ENCODE results near the gene BUB1B.
A peak's percentile ranks its signal among the peaks of the same experiment; 100 is the strongest.

BUB1B gene

DNA sequence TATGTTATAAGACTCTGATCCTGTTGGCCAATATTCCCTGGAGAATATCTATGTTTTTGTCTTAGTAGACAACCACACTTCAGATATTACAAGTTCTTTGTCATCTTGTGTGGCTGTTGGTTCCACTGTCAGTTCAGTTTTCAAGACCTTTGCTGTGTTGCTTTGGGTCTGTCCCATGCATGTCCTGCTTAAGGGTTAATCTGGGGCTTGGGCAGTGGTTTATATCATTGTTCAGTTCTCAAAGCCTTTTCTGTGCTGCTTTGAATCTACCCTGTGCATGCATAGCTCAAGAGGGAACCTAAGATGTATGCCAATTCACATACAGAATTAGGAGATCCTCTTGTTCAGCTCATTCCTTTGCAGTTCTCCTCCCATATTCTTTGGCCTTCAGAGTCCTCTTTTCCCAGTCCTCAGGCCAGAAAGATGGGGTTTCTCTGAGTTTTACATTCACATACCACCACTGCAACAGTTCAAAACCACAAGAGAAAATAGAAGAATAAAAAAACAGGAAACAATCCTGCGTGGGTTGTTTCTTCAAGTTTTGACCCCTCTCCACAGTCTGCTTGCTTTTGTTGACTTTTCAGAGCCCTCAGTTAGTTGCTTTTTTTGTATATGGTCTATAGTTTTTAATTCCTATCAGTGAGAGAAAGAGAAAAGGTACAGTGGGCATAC lies 21.6 kb downstream of the BUB1B start:
- no peak for DNase-seq (ENCODE audit: low read depth in 2 of 2)

DNA sequence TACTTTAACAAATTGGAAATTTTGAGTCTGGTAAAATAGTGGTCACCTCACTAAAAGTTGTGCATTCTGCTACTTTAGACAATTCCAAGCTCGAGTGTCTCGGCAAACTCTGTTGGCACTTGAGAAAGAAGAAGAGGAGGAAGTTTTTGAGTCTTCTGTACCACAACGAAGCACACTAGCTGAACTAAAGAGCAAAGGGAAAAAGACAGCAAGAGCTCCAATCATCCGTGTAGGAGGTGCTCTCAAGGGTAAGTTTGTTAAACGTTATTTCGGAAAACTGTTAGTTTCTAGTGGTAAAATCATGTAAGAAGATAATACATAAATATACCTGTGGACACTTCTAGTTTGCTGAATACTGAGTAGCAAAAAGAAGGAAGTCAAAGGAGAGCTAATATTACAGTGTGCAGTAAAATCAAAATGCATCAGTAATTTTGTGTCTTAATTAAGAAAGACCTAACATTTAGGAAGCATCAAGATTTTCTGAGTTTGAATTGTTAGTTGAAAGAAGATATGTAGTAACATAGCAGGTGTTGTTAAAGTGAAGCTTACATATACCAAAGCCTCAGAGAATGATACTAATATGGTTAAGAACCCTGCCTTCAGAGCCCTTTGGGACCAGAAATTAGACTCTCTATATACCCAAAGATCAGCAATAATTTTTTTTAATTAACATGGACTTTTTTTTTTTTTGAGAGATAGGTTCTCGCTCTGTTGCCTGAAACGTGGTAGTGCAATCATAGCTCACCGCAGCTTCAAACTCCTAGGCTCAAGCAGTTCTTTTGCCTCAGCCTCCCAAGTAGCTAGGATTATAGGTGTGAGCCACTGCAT lies 23.0 kb downstream of the BUB1B start:
- DNase-seq (ENCODE audit: low read depth in 2 of 2), result no peak

GRCh38 chr15:40190591-40190990 lies 29.7 kb downstream of the BUB1B start:
- no peak for DNase-seq (ENCODE audit: low read depth in 2 of 2)

- DNase-seq (ENCODE audit: low read depth in 2 of 2), result no peak
Observed at GRCh38 chr15:40192942-40193341, 32.1 kb downstream of the BUB1B start.

DNA sequence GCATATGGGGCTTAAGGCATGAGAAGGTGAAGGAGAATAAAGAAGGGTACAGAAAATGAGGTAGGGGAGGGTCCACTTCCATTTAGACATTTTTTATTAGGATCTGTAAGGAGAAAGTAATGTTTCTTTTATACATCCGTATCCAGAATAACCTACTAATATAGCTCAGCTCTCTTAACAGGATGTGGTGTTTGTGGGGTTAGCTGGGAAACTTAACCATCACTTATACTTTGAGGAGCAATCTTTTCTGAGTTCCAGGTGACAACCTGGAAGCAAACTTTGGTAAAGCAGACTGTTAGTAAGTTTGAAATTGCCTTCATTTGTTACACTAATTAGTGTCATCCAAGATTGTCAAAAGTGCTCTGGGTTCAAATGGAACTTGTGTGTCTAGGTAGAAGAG lies 36.6 kb downstream of the BUB1B start:
- no peak for DNase-seq (ENCODE audit: low read depth in 2 of 2)

- DNase-seq (ENCODE audit: low read depth in 2 of 2), result no peak
Observed at GRCh38 chr15:40198355-40199085, 37.7 kb downstream of the BUB1B start.

DNA sequence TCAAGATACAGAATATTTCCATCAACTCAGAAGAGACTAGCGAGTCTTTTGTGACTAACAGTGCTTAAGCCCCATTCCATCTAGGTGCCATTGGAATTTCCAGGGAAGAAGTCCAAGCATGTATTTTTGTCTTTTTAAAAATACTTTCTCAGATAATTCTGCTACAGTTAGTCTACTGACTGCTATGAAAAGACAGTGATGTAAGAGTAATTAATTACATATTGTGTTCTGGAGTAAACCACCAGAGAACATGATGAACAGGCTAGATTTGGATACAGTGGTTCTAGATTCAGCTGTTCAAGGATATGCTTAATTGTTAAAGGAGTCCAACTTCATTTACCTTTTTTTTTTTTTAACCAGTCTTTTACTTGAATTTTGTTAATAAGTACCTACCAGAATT lies 43.2 kb downstream of the BUB1B start:
- DNase-seq (ENCODE audit: low read depth in 2 of 2), result no peak

- peak in 1 of 2 donors; percentile 34 for DNase-seq (ENCODE audit: low read depth in 2 of 2)
Observed at GRCh38 chr15:40217166-40217824, 56.4 kb downstream of the BUB1B start.

DNA sequence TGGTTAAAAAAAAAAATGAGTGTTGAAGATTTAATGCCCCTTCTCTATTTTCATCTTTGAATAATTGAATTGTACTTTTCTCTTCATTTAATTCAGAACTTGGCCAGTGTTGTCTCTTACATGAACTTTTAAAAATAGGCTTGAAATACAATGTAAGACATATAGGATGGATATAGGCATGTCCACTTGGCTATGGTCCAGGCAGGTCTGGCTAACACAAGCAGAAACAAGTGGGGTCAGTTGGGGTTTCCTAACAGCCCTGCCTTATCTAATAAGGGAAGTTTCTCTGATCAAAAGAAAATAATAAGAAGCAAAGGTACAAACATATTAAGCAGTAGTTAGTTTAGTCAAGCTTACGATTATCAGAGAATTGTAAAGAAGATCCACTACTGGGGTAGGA lies 58.9 kb downstream of the BUB1B start:
- no peak for DNase-seq (ENCODE audit: low read depth in 2 of 2)

DNA sequence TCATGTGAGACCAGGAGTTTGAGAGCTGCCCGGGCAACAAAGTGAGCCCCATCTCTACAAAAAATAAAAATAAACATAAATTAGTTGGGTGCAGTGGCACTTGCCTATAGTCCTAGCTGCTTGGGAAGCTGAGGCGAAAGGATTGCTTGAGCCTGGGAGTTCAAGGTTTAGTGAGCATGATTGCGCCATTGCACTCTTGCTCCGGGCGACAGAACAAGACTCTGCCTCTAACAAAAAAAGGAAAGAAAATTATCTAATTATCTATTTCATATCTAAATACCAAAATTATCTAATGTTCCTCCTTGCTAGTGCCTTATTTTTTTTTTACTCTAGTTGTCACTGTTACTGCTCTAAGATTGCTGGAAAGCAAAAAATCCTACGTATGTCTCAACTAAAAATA lies 61.3 kb downstream of the BUB1B start:
- no peak for DNase-seq (ENCODE audit: low read depth in 2 of 2)

- DNase-seq (ENCODE audit: low read depth in 2 of 2), result no peak
Observed at GRCh38 chr15:40226736-40227135, 65.9 kb downstream of the BUB1B start.

GRCh38 chr15:40229316-40229715 lies 68.4 kb downstream of the BUB1B start:
- DNase-seq (ENCODE audit: low read depth in 2 of 2), result no peak

- DNase-seq (ENCODE audit: low read depth in 2 of 2), result no peak
Observed at GRCh38 chr15:40229956-40230355, 69.1 kb downstream of the BUB1B start.

DNA sequence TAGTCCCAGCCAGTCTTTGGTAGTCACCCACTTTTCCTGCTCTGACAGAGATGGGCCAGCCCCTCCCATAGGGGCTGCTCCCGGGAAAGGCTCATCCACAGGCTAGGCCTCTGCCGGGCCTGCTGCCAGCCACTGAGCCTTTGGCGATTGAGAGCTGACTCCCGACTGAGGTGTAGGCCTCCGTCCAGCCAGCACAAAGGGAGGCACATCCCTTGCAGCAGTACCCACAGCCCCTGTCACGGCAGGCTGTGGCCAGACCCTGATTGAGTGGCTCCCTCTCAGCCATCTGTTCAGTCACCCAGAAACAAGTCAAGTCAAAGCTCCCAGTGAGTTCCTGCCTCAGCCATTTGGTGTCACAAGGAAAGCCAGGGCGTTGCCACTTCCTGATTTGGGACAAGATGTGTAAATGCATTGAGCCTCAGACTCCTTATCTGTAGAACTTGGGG lies 71.8 kb downstream of the BUB1B start:
- no peak for DNase-seq (ENCODE audit: low read depth in 2 of 2)

DNA sequence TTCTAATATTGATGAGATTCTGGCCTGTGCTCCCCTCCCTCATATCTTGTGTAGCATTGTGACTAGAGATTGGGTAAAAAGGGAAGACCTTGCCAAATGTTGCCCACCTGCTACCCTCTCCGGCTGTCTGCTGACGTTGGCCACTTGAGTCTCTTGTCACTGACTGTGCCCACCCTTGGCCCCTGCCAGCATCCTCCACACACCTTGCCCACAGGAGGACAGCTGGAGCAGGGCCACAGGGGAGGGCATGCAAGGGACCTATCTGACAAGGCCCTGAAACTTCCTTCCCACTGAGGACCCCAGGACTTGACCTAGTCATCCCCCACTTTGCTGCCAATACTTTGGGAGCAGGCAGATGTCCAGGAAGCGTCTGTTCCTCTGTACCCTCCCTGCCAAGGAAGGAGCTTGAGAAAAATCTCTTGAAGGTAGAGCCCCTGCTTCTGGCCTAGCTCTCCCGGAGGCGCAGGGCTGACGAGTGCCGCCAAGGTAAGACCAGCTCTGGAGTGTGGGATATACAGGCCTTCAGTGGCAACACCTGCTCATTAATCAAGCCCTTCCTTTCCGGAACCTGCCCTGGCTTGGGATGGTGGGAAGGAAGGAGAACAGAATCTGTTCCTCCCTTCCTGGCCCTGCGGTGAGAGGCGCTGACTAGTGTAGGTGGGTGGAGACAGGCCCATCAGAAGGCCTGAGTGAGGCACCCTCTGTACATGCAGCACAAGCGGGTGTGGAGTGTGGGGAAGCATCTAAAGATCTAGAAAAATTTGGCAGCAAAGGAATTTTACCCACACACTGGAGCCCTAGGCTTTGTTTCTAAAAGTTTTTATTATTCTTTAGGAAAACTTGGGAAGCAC lies 73.1 kb downstream of the BUB1B start:
- no peak for DNase-seq (ENCODE audit: low read depth in 2 of 2)

- no peak for DNase-seq (ENCODE audit: low read depth in 2 of 2)
Observed at GRCh38 chr15:40234783-40235182, 73.9 kb downstream of the BUB1B start.

DNA sequence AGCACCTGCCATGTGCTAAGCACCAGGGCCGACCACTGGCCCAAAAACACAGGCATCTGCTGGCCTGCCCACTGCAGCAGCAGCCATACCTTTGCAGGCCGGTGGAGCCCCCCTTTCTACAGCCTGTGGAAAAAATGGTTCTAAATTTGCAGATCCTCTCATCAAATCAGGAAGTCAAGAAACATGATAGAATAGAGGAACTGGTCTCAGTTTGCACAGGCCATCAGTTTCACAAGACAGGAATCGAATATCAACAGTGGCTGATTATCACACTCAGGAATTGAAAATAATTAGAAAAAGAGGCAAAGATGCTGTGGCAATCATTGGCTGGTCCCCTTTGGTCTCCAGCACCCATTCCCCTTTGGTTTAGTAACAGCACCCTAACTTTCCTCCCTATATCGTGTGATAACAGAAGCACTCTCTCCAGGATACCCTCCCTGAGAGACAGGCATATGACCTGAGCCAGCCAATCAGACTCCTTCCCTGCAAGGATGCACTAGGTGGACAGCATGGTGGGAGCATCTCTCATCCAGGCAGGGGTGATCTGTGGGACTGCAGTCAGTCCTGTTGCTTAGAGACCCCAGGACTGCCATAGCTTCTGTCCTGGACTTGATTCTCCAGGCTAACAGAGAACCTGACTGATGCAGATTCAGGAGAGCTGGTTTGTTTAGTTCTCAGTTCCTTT lies 74.5 kb downstream of the BUB1B start:
- no peak for DNase-seq (ENCODE audit: low read depth in 2 of 2)

- peak; percentile 9 to 27 for DNase-seq (ENCODE audit: low read depth in 2 of 2)
Observed at GRCh38 chr15:40238532-40239403, 77.9 kb downstream of the BUB1B start, which contains the start of gene PAK6. PAK6 (plus strand) TSS chr15:40239063; CDS start chr15:40264786, 25,723 bp downstream.

DNA sequence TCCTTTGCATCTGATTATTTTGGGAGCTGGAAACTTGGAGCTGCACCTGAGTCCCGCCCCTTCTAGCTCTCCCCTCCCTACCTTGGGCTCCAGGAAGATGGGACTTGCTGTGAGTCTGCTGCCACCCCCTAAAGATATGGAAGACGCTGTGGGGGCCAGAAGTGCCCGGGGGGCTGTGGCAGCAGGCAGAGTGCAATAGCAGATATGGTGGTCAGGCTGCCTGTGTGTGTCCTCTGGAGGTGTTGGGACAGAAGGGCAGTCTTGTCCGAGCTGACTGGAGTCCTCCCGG lies 78.5 kb downstream of the BUB1B start:
- DNase-seq (ENCODE audit: low read depth in 2 of 2), result no peak

Measured in stimulated activated CD4-positive, alpha-beta T cell treated with anti-CD3 and anti-CD28 coated beads, Interleukin-1b, Interleukin-23, amount 100 ng/mL, for 4 hours (primary cell).